ENCODE data around the gene SLC5A7. TPM values are rescaled to one million over a fixed set of nuclear protein-coding genes. Genes with fewer than 3 reads are reported as not detected.

Gene SLC5A7
- total RNA-seq, 4 donors from 2014 or later = 0.21 to 0.28 TPM; not detected in 2

- intact Hi-C loops (cut with DNase I; ENCODE audit: low total_unique reads) = no loop called here
- DNase-seq = no peak
- H3K9me3 ChIP-seq = no peaks in the 10 kb centered on the region
- H3K36me3 ChIP-seq = no peaks in the 10 kb centered on the region
- H3K4me1 ChIP-seq = no peaks in the 10 kb centered on the region
- peaks cover 0 to 14% of the 10 kb centered on the region in 2 donors for H3K27me3 ChIP-seq
- no peak overlapping the region for H3K4me3 ChIP-seq
- H3K27ac ChIP-seq = no peak overlapping the region
- TF ChIP-seq POLR2A (IDR thresholded peaks at IDR 0.05) = no peak
- TF ChIP-seq, protein P1, sequence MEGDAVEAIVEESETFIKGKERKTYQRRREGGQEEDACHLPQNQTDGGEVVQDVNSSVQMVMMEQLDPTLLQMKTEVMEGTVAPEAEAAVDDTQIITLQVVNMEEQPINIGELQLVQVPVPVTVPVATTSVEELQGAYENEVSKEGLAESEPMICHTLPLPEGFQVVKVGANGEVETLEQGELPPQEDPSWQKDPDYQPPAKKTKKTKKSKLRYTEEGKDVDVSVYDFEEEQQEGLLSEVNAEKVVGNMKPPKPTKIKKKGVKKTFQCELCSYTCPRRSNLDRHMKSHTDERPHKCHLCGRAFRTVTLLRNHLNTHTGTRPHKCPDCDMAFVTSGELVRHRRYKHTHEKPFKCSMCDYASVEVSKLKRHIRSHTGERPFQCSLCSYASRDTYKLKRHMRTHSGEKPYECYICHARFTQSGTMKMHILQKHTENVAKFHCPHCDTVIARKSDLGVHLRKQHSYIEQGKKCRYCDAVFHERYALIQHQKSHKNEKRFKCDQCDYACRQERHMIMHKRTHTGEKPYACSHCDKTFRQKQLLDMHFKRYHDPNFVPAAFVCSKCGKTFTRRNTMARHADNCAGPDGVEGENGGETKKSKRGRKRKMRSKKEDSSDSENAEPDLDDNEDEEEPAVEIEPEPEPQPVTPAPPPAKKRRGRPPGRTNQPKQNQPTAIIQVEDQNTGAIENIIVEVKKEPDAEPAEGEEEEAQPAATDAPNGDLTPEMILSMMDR (IDR thresholded peaks at IDR 0.05) = no peak
Measured at GRCh38 chr2:107989445-107989844, 3.1 kb downstream of the SLC5A7 start.

- H3K27ac ChIP-seq = no peak overlapping the region
- no peak for TF ChIP-seq POLR2A (IDR thresholded peaks at IDR 0.05)
- TF ChIP-seq, protein P1 (IDR thresholded peaks at IDR 0.05) = no peak
- no peak overlapping the region for H3K4me3 ChIP-seq
- no peak for DNase-seq
- intact Hi-C loops (cut with DNase I; ENCODE audit: low total_unique reads) = no loop called here
- no peaks in the 10 kb centered on the region for H3K36me3 ChIP-seq
- no peaks in the 10 kb centered on the region for H3K4me1 ChIP-seq
- H3K27me3 ChIP-seq = peaks cover 0 to 12% of the 10 kb centered on the region in 2 donors
- H3K9me3 ChIP-seq = no peaks in the 10 kb centered on the region
Measured at GRCh38 chr2:107990718-107991117, 4.4 kb downstream of the SLC5A7 start.

GRCh38 chr2:107992069-107992468 lies 5.7 kb downstream of the SLC5A7 start:
- TF ChIP-seq, protein P1 (IDR thresholded peaks at IDR 0.05) = no peak
- no peak for TF ChIP-seq POLR2A (IDR thresholded peaks at IDR 0.05)
- no peak for DNase-seq
- H3K27me3 ChIP-seq = no peaks in the 10 kb centered on the region
- H3K4me3 ChIP-seq = no peak overlapping the region
- no peak overlapping the region for H3K27ac ChIP-seq
- H3K4me1 ChIP-seq = no peaks in the 10 kb centered on the region
- intact Hi-C loops (cut with DNase I; ENCODE audit: low total_unique reads) = no loop called here
- H3K36me3 ChIP-seq = no peaks in the 10 kb centered on the region
- no peaks in the 10 kb centered on the region for H3K9me3 ChIP-seq

DNA sequence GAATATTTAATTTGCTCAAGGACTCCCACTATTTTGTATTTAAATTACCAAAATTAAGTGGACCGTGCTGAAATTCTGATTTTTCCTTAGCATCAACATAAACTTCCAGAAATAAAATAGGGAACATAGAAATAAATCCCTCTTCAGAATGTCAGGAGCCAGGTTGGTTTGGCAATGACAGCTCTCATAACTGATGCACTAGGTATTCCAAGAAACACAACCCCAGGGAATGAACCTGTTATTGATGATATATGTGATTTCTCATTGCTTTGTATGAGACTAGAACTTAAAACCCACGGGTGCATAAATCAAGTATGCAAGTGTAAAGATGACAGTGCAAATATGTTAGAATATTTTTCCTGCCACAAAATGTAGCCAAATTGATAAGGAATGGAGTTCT lies 12.8 kb downstream of the SLC5A7 start:
- intact Hi-C loops (cut with DNase I; ENCODE audit: low total_unique reads) = no loop called here
- H3K4me3 ChIP-seq = no peak overlapping the region
- H3K9me3 ChIP-seq = no peaks in the 10 kb centered on the region
- no peak for TF ChIP-seq POLR2A (IDR thresholded peaks at IDR 0.05)
- TF ChIP-seq, protein P1 (IDR thresholded peaks at IDR 0.05) = no peak
- no peak overlapping the region for H3K27ac ChIP-seq
- no peaks in the 10 kb centered on the region for H3K4me1 ChIP-seq
- DNase-seq = no peak
- H3K27me3 ChIP-seq = no peaks in the 10 kb centered on the region
- H3K36me3 ChIP-seq = no peaks in the 10 kb centered on the region

- no peak for DNase-seq
- intact Hi-C loops (cut with DNase I; ENCODE audit: low total_unique reads) = no loop called here
- TF ChIP-seq POLR2A (IDR thresholded peaks at IDR 0.05) = no peak
- TF ChIP-seq, protein P1 (IDR thresholded peaks at IDR 0.05) = no peak
- Histone ChIP-seq H3K4me1 (no peaks in the 10 kb centered on the region), H3K27me3 (no peaks in the 10 kb centered on the region), H3K36me3 (no peaks in the 10 kb centered on the region), H3K27ac (no peak overlapping the region), H3K4me3 (no peak overlapping the region), H3K9me3 (no peaks in the 10 kb centered on the region)
Measured at GRCh38 chr2:108010912-108011591, 24.7 kb downstream of the SLC5A7 start.

All from uterus (tissue), 4 donors.